Measurements from ENCODE around the gene MAGEF1. TPM values are rescaled to one million over a fixed set of nuclear protein-coding genes. Genes with fewer than 3 reads are reported as not detected.

The MAGEF1 gene
- total RNA-seq, 1 donor from 2014 or later, result 15.0 TPM

DNA sequence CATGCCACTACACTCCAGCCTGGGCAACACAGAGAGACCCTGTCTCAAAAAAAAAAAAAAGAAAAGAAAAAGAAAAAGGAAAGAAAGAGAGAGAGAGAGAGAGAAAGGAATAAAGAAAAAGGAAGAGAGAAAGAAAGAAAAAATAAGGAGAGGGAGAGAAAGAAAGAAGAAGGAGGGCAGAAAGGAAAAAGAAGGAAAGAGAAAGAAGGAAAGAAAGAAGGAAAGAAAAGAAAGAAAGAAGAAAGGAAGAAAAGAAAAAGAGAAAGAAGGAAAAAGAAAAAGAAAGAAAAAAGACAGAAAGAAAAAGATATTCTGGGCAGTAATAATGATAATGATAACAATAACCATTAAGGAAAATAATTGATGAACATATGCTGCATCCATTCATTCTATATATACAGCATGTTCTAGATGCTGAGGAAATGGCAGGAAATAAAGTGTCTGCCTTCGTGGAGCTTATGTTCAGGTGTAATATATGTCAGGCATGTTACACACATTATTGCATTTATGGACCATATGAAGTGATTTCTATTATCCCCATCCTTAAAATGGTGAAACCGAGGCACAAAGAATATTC lies 37.4 kb upstream of the MAGEF1 start:
- Mint-ChIP-seq H3K27ac (no peak overlapping the region), H3K36me3 (ENCODE audit: low read depth) (no peaks in the 10 kb centered on the region), H3K27me3 (peaks cover 6% of the 10 kb centered on the region), H3K9me3 (no peaks in the 10 kb centered on the region), H3K4me3 (no peak overlapping the region), H3K4me1 (peaks cover 5% of the 10 kb centered on the region)
- DNase-seq, result no peak
- intact Hi-C loops (cut with micrococcal nuclease), result no loop called here

DNA sequence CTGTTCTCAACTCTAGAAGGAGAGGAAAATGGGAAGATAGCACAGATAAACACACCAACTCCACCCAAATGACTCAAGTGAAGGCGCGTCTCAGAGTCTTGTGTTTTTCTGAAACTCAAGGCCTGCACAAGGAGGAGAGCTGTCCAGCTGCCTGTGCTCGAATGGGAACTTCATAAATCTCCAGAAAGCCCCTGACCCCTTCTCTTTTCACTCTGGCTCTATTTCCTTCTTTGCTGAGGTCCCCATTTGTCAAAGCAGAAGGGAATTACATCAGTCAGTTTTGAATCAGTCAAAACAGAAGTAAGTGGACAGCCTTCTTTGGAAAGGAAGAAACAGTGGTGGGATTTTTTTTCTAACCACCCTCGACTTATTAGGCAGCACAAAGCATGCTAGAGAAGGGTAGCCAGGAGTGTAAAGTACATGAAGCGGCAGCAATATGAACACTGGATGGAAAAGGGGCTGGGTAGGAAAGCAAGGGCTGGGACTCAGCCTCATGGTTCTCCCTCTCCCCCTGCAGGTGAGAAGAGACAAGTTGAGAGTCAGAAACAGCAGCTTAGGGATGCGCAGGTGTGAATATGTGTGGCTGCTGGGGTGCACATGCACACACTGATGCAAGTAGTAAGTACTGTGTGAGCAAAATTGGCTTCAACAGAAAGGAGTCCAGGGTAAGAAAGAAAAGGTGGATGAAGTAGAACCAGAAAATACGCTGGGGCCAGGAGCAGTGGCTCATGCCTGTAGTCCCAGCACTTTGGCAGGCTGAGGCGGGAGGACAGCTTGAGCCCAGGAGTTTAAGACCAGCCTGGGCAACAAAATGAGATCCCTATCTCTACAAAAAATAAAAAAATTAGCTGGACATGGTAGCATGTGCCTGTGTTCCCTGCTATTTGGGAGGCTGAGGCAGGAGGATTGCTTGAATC lies 36.6 kb upstream of the MAGEF1 start:
- Mint-ChIP-seq H3K4me3 (no peak overlapping the region), H3K4me1 (peaks cover 5% of the 10 kb centered on the region), H3K27ac (no peak overlapping the region), H3K9me3 (no peaks in the 10 kb centered on the region), H3K27me3 (peaks cover 6% of the 10 kb centered on the region), H3K36me3 (ENCODE audit: low read depth) (no peaks in the 10 kb centered on the region)
- intact Hi-C loops (cut with micrococcal nuclease), result no loop called here
- DNase-seq, result no peak

DNA sequence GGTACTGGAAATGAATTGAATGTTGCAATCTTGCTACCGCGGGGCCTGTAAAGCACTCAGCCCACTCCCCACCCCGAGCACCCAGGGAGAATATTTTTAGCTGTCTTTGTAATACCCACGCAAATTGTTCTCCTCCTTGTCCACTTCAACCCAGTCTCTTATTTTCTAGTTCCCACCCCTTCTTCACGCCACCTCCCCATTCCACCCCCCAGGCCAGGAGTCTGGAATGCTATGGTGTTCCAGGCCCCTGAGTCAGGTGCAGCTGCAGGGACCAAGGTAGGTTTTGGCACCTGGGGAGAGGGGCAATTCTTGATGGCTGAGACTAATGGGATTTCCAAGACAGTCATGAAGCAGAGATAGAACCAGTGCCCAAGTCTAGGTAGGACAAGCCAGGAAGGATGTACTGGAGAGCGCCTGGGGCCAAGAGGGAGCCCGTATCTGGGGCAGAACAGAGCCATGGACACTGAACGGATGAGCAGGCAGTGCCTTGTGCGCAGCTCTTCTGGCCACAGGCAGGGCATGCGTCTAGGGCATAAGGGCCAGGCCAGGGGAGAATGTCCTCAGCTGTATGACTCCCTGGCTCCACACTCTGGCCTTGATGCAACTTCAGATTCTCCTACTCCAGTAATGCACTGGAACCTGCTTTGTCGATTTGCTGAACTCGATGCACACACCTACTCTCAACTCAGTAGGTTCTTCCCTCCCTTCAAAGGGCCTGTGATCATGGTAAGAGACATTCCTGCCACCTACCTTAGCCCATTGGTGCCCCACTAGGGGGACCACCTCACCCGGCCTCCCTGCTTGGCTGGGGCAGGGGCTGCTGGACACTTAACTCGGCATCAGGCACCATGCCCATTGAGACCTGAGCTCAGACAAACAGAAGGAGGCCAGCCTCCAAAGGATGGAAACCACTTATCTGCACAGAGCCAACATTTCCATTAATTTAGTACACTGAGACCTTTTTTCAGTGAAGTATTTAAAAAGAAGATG lies 34.6 kb upstream of the MAGEF1 start:
- no peak for DNase-seq
- Mint-ChIP-seq H3K27me3 (peaks cover 7% of the 10 kb centered on the region), H3K4me3 (no peak overlapping the region), H3K36me3 (ENCODE audit: low read depth) (no peaks in the 10 kb centered on the region), H3K4me1 (peaks cover 5% of the 10 kb centered on the region), H3K27ac (no peak overlapping the region), H3K9me3 (no peaks in the 10 kb centered on the region)
- intact Hi-C loops (cut with micrococcal nuclease), result no loop called here

DNA sequence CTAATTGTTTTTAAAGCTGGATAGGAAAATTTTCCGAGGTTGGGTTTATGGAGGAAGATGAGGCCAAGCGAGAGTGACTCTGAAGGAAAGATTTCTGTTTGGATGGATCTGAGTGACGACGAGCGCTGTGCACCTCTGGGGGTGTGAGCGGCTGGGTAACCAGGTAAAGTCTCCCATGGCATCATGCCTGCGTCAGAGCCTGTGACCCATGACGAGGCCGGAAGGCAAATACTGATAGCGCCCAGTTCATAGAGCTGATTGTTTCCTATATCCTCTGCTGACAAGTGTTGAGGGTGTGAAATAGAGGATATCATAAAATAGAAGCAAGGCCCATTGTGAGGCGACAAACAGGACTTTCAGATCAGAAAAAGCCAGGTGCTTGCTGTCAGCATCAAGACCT lies 33.7 kb upstream of the MAGEF1 start:
- DNase-seq, result no peak
- intact Hi-C loops (cut with micrococcal nuclease), result no loop called here
- no peaks in the 10 kb centered on the region for H3K36me3 Mint-ChIP-seq (ENCODE audit: low read depth)

DNA sequence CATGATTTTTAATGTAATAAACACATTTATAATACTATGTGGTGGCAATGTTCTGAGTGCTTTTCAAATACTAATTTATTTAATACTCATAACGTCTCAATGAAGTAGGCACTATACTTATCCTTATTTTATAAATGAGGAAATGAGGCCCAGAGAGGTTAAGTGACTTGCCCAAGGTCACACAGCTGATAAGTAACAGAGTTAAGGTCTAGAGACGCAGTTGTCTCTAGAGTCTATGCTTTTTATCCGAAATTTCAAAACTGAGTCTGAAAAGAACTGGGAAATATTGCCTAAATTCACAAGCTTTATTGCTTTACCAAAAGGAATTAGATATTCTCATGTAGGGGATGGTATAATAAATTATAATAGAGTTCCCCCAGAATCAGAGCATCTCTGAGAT lies 31.4 kb upstream of the MAGEF1 start:
- Mint-ChIP-seq H3K36me3 (ENCODE audit: low read depth) (no peaks in the 10 kb centered on the region), H3K27ac (no peak overlapping the region), H3K4me3 (no peak overlapping the region), H3K9me3 (no peaks in the 10 kb centered on the region), H3K4me1 (peaks cover 7% of the 10 kb centered on the region), H3K27me3 (peaks cover 10% of the 10 kb centered on the region)
- intact Hi-C loops (cut with micrococcal nuclease), result no loop called here
- no peak for DNase-seq

More for the DNA sequence above, 33.7 kb upstream of the MAGEF1 start:
- Mint-ChIP-seq H3K9me3 (no peaks in the 10 kb centered on the region), H3K4me3 (no peak overlapping the region), H3K27ac (no peak overlapping the region), H3K27me3 (peaks cover 7% of the 10 kb centered on the region), H3K4me1 (peaks cover 7% of the 10 kb centered on the region)

DNA sequence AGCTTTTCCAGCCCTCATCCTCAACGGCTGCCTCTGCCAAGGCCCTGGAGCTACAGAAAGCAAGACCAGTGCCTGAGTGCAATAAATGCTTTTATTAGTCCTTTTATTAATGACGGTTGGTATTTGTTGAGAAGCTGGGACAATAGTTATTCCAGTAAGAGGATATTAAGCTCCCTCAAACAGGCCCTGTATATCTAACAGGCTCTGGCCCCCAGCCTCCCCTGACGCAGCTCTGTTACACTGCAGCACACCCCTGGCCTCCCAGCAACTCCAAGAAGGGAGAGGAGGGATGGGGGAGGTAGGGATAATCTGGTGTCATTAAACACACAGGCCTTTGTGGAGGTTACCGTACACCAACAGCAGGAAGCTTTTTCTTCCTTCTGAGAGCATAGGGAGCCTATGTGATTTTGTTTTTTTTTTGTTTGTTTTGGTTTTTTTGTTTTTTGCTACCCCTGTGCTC lies 30.8 kb upstream of the MAGEF1 start:
- intact Hi-C loops (cut with micrococcal nuclease), result no loop called here
- DNase-seq, result no peak
- no peak overlapping the region for H3K4me3 Mint-ChIP-seq
- H3K9me3 Mint-ChIP-seq, result no peaks in the 10 kb centered on the region
- H3K36me3 Mint-ChIP-seq (ENCODE audit: low read depth), result no peaks in the 10 kb centered on the region
- no peak overlapping the region for H3K27ac Mint-ChIP-seq
- H3K27me3 Mint-ChIP-seq, result peaks cover 10% of the 10 kb centered on the region
- H3K4me1 Mint-ChIP-seq, result peaks cover 4% of the 10 kb centered on the region

DNA sequence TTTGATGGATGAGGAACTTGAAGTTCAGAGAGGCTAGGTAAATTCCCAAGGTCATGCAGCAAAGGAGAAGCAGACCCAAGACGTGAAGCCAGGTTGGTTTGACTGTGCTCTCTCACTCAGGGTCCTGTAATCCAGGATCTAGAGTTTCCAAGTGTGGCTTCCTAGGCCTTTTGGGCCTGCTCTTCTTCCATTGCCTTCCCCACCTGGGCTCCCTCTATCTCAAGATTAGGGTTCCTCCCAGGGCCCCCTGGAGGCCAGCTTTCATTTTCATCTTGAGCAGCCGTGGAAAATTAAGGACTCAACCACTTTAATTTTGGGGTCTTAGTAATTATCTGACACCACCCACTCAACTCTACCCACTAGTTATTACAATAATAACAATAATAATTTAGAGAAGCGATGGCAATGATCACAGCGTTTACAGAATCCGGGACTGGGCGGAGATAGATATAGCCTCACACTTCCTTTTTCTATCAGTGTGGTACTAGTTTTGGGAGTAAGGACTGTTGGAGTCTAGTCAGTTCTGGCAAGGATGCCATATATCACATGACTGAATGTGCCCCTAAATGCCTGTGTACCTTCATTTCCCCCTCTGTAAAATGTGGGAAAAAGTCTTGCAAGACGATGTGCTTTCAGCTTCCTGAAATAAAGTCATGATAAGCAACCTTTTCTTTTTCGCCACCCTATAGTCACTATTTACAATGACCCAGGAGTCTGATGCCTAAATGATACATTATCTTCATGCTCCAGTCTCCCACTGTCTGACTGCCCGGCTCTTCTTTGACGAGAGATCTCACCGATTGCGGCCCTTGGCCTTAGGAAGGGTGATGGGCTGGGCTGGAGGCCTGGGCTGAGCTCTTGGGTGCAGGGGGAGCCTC lies 30.2 kb upstream of the MAGEF1 start:
- Mint-ChIP-seq H3K9me3 (no peaks in the 10 kb centered on the region), H3K4me3 (no peak overlapping the region)
- no peak for DNase-seq

DNA sequence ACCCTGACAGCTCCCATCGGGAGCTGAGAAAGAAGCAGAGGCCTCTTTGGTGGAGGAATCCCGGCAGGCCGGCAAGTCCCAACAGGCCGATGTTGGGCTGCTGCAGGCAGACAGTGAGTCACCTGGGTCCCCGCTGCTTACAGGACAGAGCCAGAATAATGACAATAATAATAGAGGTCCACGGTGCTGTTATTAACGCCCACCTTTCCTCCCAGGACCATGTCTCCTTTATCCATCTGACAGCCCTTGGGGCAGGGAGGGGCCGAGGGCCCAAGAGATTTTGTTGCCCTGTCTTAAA lies 29.3 kb upstream of the MAGEF1 start:
- H3K9me3 Mint-ChIP-seq, result no peaks in the 10 kb centered on the region
- H3K4me3 Mint-ChIP-seq, result no peak overlapping the region
- intact Hi-C loops (cut with micrococcal nuclease), result no loop called here
- H3K4me1 Mint-ChIP-seq, result peaks cover 4% of the 10 kb centered on the region
- H3K36me3 Mint-ChIP-seq (ENCODE audit: low read depth), result no peaks in the 10 kb centered on the region
- H3K27ac Mint-ChIP-seq, result no peak overlapping the region
- peaks cover 13% of the 10 kb centered on the region for H3K27me3 Mint-ChIP-seq
- no peak for DNase-seq

More for the DNA sequence above, 30.2 kb upstream of the MAGEF1 start:
- peaks cover 4% of the 10 kb centered on the region for H3K4me1 Mint-ChIP-seq
- H3K27me3 Mint-ChIP-seq, result peaks cover 13% of the 10 kb centered on the region
- no peak overlapping the region for H3K27ac Mint-ChIP-seq
- intact Hi-C loops (cut with micrococcal nuclease), result no loop called here
- no peaks in the 10 kb centered on the region for H3K36me3 Mint-ChIP-seq (ENCODE audit: low read depth)

DNA sequence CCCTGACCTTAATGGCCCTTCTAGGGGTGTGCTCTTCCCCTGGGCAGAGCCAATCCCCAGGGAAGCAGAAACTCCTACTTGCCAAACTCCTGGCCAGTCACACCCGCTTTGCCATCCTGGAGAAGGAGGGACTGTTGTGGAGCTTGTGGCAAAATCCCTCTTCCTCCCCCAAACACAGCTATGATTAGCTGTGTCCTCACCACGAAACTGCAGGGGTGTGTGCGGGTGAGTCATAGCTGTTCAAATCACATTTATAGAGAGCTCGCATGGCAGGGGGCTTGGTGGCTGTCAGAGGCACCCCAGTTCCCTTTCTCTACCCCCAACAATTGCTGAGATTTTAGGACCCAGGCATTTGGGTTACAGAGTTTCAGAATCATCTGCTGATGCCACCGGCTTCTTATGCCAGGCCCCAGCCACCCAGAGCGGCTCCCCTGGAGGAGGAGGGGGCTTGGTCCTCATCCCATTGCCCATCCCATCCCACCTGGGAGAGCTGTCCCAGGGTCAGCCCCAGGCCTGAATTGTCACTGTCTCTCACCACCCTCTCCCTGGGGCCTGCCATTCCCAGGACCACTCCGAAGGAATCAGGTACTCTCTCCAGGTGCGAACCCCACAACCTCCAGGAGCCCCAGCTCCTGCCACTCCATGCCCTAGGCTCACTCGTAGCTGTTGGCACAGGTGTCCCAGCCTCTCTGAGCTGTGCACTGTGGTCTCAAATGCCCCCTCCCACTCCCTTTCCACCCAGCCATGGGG lies 28.8 kb upstream of the MAGEF1 start:
- H3K27me3 Mint-ChIP-seq, result peaks cover 13% of the 10 kb centered on the region
- H3K9me3 Mint-ChIP-seq, result no peaks in the 10 kb centered on the region
- DNase-seq, result no peak
- no peak overlapping the region for H3K4me3 Mint-ChIP-seq
- H3K36me3 Mint-ChIP-seq (ENCODE audit: low read depth), result no peaks in the 10 kb centered on the region
- intact Hi-C loops (cut with micrococcal nuclease), result no loop called here
- H3K4me1 Mint-ChIP-seq, result peaks cover 4% of the 10 kb centered on the region
- no peak overlapping the region for H3K27ac Mint-ChIP-seq

DNA sequence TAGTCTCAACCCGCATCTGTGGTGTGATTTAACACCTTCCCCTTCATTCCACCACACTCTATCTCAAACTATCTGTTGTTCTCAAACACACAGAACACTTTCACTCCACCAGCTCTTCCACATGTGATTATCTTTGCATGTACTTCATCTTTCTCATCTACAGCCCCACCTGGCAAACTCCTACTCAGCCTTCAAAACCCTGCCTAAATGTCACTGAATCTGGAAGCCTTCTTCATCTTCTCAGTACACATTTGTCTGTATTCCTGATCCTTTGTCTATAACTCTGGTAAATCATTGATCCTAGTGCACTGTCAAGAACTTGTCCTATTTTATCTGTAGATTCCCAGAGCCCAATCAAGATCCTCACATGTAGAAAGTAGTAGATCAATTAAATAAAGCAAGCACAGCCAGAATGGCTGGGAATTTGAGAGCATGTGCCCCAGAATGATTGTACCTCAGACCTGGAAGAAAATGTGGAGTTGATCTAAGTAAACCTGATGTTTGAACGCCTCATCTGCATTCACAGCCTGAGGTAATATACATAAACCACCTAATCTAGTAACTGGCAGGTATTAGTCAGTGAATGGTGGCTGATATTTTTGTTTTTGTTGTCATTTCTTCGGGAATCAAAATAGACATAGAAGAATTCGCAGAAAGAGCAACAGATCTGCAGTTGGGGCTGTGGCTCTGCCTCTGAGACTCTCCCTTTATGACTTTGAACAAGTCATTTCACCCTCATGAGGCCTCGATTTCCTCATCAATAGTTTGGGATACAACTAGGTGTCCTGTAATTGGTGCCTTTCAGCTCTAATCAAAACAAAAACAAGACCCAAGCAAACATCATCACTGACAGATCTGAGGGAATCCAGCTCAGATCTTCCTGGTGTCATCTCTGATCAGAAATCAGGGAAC lies 28.0 kb upstream of the MAGEF1 start:
- H3K36me3 Mint-ChIP-seq (ENCODE audit: low read depth), result no peaks in the 10 kb centered on the region
- no peak overlapping the region for H3K4me3 Mint-ChIP-seq
- intact Hi-C loops (cut with micrococcal nuclease), result no loop called here
- DNase-seq, result no peak
- H3K9me3 Mint-ChIP-seq, result no peaks in the 10 kb centered on the region
- no peak overlapping the region for H3K27ac Mint-ChIP-seq
- H3K4me1 Mint-ChIP-seq, result peaks cover 4% of the 10 kb centered on the region
- H3K27me3 Mint-ChIP-seq, result peaks cover 13% of the 10 kb centered on the region

DNA sequence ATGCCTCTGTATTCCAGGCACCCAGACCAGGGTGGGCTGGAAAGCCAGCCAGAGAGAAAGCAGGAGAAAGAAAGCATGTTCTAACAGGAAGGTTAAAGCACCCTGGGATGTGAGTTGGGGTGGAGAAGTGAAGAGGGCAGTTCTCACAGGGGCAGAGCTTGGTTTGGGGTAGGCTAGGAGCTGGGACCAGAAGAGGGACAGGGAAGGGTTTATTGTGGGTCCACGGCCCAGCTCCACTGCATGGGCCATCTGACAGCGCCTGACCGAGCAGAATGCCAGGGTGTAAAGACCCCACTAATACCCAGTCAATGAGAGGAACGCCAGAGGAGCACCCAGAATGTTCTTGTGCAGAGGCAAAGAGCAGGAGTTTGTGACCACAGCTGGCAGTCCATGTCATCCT lies 27.1 kb upstream of the MAGEF1 start:
- H3K9me3 Mint-ChIP-seq, result no peaks in the 10 kb centered on the region
- no peak for DNase-seq
- intact Hi-C loops (cut with micrococcal nuclease), result no loop called here
- no peaks in the 10 kb centered on the region for H3K36me3 Mint-ChIP-seq (ENCODE audit: low read depth)
- peaks cover 4% of the 10 kb centered on the region for H3K4me1 Mint-ChIP-seq
- H3K4me3 Mint-ChIP-seq, result no peak overlapping the region
- H3K27me3 Mint-ChIP-seq, result peaks cover 13% of the 10 kb centered on the region
- H3K27ac Mint-ChIP-seq, result no peak overlapping the region

DNA sequence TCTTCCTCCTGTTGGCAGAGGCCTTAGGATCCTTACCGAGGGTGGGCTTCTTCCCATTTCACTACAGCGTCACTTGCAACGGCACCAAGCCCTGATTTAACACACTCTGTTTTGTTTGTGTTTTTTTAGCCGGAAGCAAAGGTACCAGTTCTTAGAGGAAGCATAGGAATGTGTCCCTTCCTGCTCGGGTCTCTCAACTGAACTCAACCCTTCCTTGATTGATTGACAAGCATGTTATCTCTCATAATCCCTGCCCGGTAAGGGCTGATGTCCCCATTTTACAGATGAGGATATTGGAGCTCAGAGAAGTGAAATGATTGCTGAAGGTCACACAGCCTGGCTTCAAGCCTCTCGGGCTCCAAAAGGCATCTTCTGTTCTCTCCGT lies 26.6 kb upstream of the MAGEF1 start:
- Mint-ChIP-seq H3K4me1 (peaks cover 4% of the 10 kb centered on the region), H3K27me3 (peaks cover 17% of the 10 kb centered on the region), H3K4me3 (no peak overlapping the region), H3K9me3 (no peaks in the 10 kb centered on the region), H3K27ac (no peak overlapping the region), H3K36me3 (ENCODE audit: low read depth) (no peaks in the 10 kb centered on the region)
- intact Hi-C loops (cut with micrococcal nuclease), result no loop called here
- no peak for DNase-seq

All from activated CD4-positive, alpha-beta T cell treated with anti-CD3 and anti-CD28 coated beads, Interleukin-2, amount 10 ng/mL, durations not matched to agents 24 days and 14 days (primary cell).